ENCODE results near the gene IDH1.
"Not testable (repeated sequence)": the region's sequence is repeated elsewhere in the genome, so short reads cannot be mapped to it uniquely, and the experiment has no call there.

The IDH1 gene

DNA sequence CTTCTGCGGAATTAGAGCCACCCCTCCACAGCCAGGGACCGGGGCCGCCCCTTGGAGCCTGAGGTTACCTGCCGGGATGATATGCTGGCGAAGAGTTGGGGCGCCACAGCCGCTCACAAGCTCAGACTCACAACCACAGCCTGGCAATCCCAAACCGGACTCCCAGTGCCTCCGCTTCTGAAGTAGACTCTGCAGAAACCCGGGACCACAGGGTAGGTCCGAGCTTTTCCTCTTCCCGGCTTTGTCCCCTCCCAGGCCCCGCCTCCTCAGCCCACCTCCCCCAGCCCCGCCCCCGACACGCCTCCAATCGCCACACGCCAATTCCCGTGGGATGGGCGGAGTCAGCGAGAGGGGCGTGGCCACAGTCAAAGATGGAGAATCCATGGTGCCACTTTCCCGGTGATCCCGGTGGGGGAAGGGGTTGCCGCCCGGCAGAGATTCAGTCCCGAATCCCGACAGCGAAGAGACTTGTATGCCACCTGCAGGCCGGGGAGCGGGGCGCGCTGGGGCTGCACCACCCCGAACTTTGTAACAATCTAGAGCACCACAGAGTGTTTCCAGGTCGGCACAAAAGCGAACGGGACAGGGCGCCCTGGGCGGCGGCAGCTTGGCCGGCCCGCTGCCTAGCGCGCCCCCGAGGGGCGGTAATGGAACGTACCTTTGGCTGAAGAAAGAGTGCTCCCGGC is at the start of gene IDH1:
Gene IDH1 (minus strand): TSS at position 201 of the 686 bp plus-strand sequence. CDS start 3,520 bp downstream, outside the sequence.
- DNase-seq, result peak; percentile 80 to 90

DNA sequence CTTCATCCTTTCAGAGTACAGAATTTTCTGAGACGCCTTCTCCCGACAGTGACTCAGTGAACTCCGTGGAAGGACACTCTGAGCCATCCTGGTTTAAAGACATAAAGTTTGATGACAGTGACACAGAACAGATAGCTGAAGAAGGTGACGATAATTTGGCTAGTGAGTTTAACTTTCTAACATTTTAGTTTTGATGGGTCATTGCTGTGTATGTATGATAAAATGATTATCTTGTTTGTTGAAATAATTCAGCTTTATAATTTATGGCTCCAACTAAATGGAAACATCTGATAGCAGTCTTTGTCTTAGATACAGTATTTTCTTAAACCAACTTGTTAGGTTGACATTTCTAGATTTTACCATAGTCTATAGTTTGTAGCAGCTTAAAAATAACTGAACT is 49.3 kb upstream of the IDH1 start:
- DNase-seq, result no peak

DNA sequence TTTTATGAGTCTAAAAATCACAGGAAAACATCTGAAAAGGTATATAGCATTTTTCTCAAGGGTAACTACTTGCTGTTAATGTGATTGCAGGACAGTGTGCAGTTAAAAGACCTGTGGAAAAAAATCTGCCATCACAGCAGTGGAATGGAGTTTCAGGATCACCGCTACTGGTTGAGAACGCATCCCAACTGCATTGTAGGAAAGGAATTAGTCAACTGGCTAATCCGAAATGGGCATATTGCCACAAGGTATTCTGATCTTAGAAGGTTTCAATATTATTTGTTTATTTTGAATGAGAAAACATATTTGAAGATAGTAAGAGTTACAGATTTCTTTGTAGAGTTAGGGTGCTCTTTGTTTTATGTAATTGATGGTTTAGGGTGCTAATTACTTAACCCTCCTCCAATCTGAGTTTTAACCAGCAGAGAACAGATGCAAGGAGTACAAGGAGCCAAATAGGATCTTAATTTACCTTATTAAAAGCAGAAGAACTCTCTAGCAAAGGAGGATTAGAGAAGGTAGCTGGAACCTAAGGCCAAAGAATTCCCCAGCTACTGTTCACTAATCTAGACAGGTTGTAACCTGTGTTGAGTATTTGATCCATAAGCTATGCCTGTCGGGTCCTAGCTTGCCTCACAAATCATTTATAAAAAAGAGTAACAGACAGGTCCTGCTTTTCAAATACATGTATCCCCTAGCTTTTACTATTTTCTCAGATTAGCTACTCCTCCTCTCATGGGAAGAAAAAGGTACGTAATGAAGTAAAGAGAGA is 46.2 kb upstream of the IDH1 start:
- no peak for DNase-seq

DNA sequence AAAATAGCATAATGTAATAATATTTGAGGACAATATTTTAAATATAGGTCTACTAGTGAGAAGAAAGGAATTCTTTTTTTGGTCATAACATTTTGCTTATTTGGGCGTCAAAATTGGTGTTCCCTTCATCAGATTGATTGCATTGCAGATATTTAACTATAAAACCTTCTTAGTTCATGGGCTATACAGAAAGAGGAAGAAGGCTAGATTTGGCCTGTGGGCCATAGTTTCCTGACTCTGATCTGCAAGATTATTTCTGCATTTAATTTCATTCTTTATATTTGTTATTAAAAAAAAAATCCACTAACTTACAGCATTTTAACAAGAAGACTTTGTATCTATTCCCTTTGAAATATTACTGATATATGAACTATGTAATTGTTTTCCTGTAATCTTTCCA is 43.1 kb upstream of the IDH1 start:
- DNase-seq, result peak in 1 of 2 experiments; percentile 14

DNA sequence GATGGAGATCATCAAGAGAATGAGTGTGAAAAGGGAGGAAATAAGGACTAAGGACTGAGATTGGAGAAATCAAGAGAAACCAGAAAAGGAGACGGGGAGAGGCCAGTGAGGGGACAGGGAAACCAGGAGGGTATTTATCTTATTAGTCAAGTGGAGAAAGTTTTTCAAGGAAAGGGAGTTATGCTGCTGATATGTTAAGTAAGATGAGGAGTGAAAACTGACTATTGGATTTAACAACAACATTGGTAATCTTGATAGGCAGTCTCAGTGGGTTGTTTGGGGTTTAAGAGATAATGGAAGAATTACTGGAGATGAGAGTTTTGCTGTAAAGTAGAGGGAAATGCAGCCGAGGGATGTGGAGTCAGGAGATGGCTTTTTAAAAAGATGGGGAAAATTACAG is 41.7 kb upstream of the IDH1 start:
- no peak for DNase-seq

DNA sequence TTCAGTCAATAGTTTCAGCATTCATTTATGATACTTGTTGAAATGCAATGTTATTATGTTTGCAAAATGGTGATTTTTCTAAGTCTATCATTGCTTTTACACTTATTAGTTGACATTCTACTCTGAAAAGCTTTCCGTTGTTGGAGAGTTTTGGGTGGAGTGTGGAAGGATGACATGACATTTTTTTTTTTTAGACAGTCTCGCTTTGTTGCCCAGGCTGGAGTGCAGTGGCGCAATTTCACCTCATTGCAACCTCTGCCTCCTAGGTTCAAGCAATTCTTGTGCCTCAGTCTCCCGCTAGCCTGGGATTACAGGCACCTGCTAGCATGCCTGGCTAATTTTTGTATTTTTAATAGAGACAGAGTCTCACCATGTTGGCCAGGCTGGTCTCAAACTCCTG is 41.0 kb upstream of the IDH1 start:
- no peak for DNase-seq

DNA sequence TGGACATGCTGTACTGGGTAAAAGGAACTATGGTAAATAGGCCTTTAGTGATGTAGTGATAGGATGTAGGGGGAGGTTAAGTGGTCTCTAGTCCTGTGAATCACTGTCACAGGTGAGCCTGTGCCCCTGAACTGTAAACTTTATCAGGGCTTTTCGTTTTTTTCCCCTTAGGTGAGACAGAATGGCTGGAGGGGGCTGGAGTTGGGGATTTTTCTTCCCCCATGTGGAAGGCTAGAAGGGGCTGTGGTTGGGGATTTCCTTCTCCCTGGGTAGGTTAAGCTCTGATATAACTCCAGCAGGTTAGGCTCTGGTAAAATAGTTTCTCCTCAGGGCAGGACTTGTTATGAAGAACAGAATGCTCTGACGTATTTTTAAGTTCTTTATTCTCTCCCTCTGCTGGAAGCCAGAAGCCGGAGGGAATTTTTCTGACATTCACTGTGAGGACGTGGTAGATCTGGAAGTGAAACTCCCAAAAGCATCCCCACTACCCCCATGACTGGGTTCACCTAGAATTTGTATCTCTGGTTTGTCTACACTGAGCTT is 39.7 kb upstream of the IDH1 start:
- DNase-seq, result no peak

DNA sequence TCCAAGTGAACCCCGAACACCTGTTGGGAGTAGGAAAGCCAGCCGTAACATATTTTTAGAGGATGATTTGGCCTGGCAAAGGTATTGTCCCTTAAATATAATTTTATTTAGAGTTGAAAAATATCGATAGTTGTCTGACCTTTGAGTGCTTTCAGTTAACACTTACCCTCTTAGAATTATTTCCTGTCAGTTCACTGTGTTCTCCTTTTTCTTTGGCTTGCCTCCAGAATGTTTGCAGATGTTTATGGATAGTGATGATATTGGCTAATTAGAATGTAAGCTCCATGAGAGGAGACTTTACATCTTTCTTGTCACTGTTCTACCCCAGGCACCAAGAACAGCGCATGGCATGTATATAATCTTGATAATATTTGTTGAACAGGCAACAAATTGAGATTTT is 31.0 kb upstream of the IDH1 start:
- peak; percentile 15 to 26 for DNase-seq

DNA sequence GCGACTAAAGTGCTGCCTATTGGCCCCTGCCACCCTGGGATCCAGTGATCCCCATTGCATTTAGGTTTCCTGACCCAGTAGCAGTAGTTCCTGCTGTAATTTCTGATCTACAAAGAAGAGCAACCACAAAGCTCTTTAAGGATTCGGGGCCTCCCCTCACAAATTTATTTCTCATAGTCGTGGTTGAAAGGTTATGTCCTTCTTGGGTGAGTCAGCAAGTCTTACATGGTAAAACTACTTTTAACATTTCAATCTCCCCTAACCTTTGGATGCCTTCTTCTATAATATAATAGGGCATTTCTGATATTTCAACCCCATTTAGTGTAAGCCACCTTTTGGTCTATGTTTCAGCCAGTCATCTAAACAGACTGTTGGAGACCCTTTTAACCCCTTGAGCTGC is 26.1 kb upstream of the IDH1 start:
- peak in 1 of 2 experiments; percentile 20 for DNase-seq

DNA sequence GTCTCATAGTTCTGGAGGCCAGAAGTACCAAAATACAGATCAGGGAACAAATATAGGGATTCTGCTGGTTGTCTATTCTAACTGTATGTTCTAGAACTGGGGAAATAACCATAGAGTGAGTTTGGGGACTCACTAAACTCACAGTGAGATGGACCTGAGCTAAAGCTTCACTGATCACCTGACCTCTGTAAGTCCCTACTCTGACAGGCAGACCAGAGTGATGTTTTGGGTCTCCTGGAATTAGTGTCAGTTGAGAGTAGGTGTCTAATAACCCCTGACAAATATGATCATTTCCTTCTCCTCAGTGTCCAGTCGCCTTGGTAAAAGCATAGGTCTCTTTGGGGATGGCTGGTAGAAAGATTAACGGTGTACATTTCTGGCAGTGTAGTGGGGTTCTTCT is 25.4 kb upstream of the IDH1 start:
- DNase-seq, result no peak

DNA sequence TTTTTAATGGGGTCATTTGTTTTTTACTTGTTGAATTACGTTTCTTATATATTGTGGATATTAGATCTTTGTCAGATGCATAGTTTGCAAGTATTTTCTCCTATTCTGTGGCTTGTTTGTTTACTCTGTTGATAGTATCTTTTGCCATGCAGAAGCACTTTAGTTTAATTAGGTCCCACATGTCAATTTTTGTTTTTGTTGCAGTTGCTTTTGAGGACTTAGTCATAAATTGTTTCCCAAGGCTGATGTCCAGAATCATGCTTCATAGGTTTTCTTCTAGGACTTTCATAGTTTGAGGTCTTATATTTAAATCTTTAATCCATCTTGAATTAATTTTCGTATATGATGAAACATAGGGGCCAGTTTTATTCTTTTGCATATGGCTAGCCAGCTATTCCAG is 24.4 kb upstream of the IDH1 start:
- DNase-seq, result no peak

DNA sequence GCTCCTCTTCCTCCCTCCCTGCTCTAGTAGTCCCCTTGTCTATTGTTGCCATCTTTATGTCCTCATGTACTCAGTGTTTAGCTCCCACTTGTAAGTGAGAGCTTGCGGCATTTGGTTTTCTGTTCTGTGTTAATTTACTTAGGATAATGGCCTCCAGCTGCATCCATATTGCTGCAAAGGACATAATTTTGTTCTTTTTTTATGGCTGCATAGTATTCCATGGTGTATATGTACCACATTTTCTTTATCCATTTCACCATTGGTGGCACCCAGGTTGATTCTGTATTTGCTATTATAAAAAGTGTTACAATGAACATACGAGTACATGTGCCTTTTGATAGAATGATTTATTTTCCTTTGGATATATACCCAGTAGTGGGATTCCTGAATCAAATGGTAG is 23.7 kb upstream of the IDH1 start:
- DNase-seq, result no peak

DNA sequence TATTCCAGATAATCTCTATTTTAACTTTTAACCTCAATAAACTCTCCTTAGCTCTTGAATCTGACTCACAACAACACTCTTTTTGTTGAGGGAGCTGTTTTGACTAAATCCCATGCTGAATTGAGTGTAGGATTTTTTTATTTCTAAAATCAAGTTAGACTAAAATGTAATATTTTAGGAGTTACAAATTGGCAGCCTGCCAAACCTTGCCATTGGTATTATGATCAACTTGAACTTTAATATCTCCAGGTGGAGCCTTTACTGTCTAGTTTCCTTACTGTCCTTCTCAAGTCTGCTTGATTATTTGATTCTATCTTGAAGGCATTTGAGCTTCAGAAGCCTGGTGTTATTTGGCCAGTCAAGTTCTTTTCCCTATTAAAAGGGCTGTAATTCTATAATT is 19.9 kb upstream of the IDH1 start:
- no peak for DNase-seq

DNA sequence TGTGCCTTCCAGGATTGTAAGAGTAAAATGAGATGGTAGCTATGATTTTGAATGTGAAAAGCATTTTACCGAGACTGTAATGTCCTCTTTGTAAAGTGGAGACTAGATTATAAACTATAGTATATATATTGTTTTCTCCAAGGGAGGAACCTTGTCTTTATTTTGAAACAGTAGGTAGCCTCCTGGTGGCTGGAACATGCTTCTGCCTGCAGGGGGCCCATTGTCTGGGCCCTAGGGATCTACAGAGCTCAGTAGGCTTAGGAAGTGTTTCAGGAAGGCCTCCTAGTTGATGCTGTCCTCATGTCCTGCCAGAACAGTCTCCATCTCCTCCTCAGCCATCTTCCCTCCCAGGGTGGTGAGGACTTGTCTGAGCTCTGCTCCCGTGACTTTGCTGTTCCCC is 14.2 kb upstream of the IDH1 start:
- DNase-seq, result peak; percentile 6 to 18

DNA sequence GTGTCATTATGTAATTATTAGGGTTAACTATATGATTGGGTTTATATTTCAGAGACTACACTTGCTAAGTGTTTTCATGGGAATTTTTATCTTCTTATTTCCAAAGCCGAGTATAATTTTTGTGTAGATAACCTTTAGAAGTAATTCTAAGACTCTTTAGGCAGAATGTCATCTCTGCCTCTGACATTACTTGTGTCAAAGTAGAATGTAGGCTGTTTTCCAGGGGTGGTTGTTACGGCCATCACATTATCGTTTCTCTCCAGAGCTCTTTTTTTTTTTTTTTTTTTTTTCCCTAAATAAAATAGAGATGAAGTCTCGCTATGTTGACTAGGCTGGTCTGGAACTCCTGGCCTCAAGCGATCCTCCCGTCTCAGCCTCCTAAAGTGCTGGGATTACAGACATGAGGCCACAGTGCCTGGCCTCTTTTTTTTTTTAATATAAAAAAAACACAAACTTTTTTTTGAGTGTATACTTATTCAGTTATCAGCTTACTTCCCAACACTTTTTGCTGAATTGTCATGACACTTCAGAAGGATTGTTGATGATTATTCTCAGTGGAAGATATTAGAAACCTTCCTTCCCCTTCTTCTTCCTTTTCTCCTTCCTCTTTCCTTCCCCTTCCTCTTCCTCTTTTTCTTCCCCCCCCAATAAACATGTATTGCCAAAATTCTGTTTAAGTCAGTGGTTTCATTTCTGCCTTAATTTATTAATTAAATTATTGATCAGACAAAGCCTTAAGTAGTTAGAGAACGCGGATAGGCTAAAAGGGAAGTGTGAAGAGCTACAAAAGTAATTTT is 13.5 kb upstream of the IDH1 start:
- DNase-seq, result peak; percentile 37 to 42

DNA sequence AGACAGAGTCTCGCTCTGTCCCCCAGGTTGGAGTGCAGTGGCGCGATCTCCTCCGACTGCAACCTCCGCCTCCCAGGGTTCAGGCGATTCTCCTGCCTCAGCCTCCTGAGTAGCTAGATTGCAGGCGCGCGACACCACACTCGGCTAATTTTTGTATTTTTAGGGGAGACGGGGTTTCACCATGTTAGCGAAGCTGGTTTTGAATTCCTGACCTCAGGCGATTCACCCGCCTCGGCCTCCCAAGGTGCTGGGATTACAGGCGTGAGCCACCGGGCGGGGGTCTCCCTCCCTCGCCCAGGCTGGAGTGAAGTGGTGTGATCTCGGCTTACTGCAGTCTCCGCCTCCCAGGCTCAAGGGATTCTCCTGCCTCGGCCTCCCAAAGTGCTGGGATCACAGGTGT is 12.7 kb upstream of the IDH1 start:
- DNase-seq, result not testable (repeated sequence)

DNA sequence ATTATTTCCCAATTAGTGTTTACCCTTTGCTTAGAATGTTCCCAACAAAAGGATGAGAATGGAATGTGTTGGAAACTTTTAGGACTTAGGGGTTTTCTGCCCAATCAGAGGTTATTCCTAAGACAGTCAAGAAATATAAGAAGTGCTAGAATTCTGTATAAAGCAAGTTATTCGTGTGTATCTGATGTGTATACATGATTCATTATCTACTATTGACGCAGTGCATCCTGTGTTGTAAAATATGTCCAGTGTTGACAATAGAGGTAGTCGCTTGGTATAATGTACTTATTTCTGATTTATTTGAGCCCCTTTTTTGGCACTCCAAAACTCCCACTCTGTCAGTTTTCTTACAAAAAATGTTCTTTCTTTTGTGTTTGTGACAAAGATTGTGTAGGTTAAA is 12.1 kb upstream of the IDH1 start:
- DNase-seq, result no peak

DNA sequence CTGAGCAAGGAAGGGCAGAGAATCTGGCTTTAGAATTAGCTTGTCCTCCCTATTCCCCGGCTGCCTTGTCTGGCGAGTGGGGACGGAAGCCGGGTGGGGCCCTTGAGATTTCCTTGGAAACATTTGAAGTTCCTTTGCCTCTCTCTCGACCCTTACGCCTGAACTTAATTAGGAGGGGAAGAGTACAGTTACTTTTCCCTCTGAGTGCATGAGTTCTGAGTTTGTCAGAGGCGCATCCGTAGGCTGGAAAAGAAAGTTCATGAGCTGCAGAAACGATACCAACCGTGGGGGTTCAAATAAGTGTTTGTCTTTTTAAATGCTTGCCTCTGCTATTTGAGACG is 11.7 kb upstream of the IDH1 start:
- DNase-seq, result no peak

DNA sequence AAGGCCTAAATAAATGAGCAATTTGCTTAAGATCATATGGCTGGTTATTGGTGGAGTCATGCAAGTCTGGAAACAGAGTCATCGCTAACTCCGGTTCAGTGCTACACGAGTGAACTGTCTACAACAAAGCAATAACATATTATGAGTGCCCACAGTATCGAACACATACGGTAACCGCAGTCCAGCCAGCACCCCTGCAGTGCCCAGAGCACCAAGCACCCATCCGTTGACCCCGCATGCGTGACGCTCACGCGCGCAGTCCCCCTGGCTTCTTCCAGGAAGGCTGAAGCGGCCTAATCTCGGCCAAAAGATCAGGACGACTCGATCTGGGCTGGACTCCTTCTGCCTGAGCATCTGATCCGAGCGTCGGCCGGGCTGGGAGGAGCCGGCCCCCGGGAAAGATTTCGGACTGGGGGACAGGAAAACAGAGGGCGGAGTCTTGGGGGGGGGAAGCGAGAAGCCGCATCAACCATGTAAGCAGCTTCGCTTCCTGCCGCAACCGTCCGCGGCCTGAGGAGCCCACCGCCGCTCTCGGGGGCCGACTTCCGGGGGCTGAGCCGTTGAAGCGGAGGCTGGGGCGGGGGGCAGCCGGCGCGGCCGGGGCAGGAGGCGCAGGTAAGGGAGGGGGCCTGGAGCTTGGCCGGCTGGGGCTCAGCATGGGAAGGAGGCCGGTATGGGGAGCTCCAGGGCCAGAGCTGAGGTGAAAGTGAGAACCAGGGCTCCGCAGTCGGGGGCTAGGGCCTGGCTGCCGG is 11.1 kb upstream of the IDH1 start, which contains the start of gene PIKFYVE:
Gene PIKFYVE (plus strand): TSS at position 455 of the 752 bp plus-strand sequence. CDS start 5,265 bp downstream, outside the sequence.
- peak; percentile 94 to 96 for DNase-seq

DNA sequence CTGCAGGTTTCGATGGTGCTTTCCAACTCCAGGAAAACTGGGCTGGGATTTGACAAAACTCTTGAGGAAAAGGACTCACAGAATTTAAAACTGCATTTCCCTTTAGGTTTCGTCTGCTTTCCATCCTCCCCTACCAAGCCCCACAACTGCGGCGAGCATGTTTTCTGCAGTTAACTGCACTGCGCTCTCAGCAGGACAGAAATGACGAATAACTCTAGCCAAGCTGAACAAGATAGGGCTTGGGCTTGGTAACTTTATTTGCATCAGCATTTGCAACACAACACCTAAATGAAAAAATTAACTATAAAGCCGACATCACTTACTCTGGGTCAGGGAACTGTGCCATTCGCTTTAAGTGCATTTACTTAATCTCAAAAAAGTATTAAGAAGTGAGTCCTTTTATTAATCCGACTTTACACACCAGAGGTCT is 10.5 kb upstream of the IDH1 start:
- DNase-seq, result peak; percentile 37 to 55

DNA sequence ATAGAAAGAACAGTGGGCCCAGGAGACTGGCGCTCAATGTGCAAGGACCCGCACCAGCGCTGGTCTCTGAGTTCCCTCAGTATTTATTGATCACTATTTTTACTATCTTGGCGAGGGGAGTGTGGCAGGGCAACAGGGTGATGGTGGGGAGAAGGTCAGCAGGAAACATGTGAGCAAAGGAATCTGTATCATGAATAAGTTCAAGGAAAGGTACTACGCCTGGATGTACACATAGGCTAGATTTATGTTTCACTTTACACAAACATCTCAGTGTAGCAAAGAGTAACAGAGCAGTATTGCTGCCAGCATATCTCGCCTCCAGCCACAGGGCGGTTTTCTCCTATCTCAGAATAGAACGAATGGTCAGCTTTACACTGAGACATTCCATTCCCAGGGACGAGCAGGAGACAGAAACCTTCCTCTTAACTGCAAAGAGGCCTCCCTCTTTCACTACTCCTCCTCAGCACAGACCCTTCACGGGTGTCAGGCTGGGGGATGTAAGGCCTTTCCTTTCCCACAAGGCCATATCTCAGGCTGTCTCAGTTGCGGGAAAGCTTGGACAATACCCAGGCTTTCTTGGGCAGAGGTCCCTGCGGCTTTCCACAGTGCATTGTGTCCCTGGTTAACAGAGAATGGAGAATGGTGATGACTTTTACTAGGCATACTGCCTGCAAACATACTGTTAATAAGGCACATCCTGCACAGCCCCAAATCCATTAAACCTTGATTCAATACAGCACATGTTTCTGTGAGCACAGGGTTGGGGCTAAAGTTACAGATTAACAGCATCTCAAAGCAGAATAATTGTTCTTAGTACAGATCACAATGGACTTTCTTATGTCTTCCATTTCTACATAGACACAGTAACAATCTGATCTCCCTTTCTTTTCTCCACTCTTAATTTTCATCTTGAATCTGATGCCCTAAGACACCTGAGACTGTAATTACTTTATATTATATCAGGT is 2.3 kb upstream of the IDH1 start:
- DNase-seq, result not testable (repeated sequence)

Measured in AML-193 (cell line).